ENCODE data around the gene PWP1.
"Not testable (repeated sequence)": the region's sequence is repeated elsewhere in the genome, so short reads cannot be mapped to it uniquely, and the experiment has no call there.

DNA sequence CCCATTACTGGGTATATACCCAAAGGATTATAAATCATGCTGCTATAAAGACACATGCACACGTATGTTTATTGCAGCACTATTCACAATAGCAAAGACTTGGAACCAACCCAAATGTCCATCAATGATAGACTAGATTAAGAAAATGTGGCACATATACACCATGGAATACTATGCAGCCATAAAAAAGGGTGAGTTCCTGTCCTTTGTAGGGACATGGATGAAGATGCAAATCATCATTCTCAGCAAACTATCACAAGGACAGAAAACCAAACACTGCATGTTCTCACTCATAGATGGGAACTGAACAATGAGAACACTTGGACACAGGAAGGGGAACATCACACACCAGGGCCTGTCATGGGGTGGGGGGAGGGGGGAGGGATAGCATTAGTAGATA, 42.1 kb downstream of the PWP1 start:
- TF ChIP-seq CTCF (IDR thresholded peaks at IDR 0.05); ZFX (IDR thresholded peaks at IDR 0.05; ENCODE audit: borderline replicate concordance): not testable (repeated sequence)

All from 22Rv1 (cell line).